H1 (cell line): ENCODE results near the gene RWDD1. TPM values are rescaled to one million over a fixed set of nuclear protein-coding genes. Genes with fewer than 3 reads are reported as not detected.

Experiments used
- CTCF ChIA-PET: fragments of 300-600 bp; sonication (Branson Sonifier 250); formaldehyde crosslinking; loops from one replicate; lab custom pipeline; 2021; ENCODE audit not compliant: partially characterized antibody; lab: Charles Lee
- POLR2A ChIA-PET: fragments of 300-600 bp; sonication (Branson Sonifier 250); formaldehyde crosslinking; loops from one replicate; lab custom pipeline; 2021; ENCODE audit warnings: inconsistent platforms; ENCODE audit not compliant: partially characterized antibody; lab: Charles Lee
- DNase-seq, 2 experiments: peaks; one replicate each; pipeline versions ENCODE4 v3.0.0 to v3.0.0-alpha.2; 2010 to 2022; ENCODE audit warnings: low spot score in 2 of 2, low read depth in 1 of 2, mixed read lengths in 1 of 2
- FAIRE-seq: peaks from 2 replicates; lab custom pipeline; 2011; peaks lifted over from hg19 to GRCh38; lab: Jason Lieb, UNC
- H2AFZ ChIP-seq: 2 replicates; pipeline ENCODE4 v1.8.1; 2012; ENCODE audit warnings: low read length, inconsistent platforms
- H2AK5ac ChIP-seq: 2 replicates; pipeline ENCODE4 v1.6.1; 2013; ENCODE audit warnings: low read depth, low read length
- H2BK120ac ChIP-seq: replicated peaks from 2 replicates; pipeline ENCODE3; 2013; ENCODE audit warnings: low read depth, low read length, inconsistent platforms
- H2BK12ac ChIP-seq: 2 replicates; pipeline ENCODE4 v1.6.1; 2013; ENCODE audit warnings: low read depth, low read length
- H2BK15ac ChIP-seq: 2 replicates; pipeline ENCODE4 v1.6.1; 2013; ENCODE audit warnings: low read length
- H2BK20ac ChIP-seq: 2 replicates; pipeline ENCODE4 v1.6.1; 2013; ENCODE audit warnings: low read length
- H2BK5ac ChIP-seq: 2 replicates; pipeline ENCODE4 v1.6.1; 2013; ENCODE audit warnings: low read depth, low read length
- H3K14ac ChIP-seq: 2 replicates; pipeline ENCODE4 v1.6.1; 2013; ENCODE audit warnings: inconsistent platforms; ENCODE audit not compliant: insufficient read length
- H3K18ac ChIP-seq: 2 replicates; pipeline ENCODE4 v1.6.1; 2013; ENCODE audit warnings: low read length; ENCODE audit errors: extremely low read depth
- H3K23ac ChIP-seq: 2 replicates; pipeline ENCODE4 v1.6.1; 2013; ENCODE audit warnings: inconsistent platforms; ENCODE audit not compliant: insufficient read length
- H3K23me2 ChIP-seq: 2 replicates; pipeline ENCODE4 v1.6.1; 2013; ENCODE audit warnings: low read depth, low read length
- H3K27ac ChIP-seq: 2 replicates; pipeline ENCODE4 v1.6.1; 2011; ENCODE audit warnings: low read depth, low read length, inconsistent platforms
- H3K27me3 ChIP-seq, 4 experiments: replicated peaks in 1 of 4; 1 replicate in 1 of 4; 2 replicates in 3 of 4; pipeline versions ENCODE4 v1.6.1 to v1.8.1; 2011 to 2013; ENCODE audit warnings: low read length in 3 of 4, mild to moderate bottlenecking in 3 of 4, inconsistent platforms in 2 of 4, mixed read lengths in 2 of 4, moderate library complexity in 1 of 4; ENCODE audit not compliant: control insufficient read depth in 3 of 4, insufficient read depth in 3 of 4; ENCODE audit errors: extremely low read depth in 1 of 4
- H3K36me3 ChIP-seq, 4 experiments: 2 replicates each; pipeline versions ENCODE4 v1.6.1 to v1.8.1; 2011 to 2013; ENCODE audit warnings: mild to moderate bottlenecking in 4 of 4, low read length in 3 of 4, moderate library complexity in 2 of 4, control low read depth in 1 of 4, inconsistent platforms in 1 of 4; ENCODE audit not compliant: insufficient read depth in 4 of 4, control insufficient read depth in 2 of 4
- H3K4ac ChIP-seq: replicated peaks from 2 replicates; pipeline ENCODE3; 2013; ENCODE audit warnings: low read length, low read depth, mixed read lengths, inconsistent platforms; ENCODE audit not compliant: insufficient read length
- H3K4me1 ChIP-seq, 4 experiments: replicated peaks in 1 of 4; 1 replicate in 1 of 4; 2 replicates in 3 of 4; pipeline versions ENCODE4 v1.6.1 to v1.8.1; 2011 to 2013; ENCODE audit warnings: low read length in 3 of 4, inconsistent platforms in 2 of 4, mixed read lengths in 1 of 4; ENCODE audit not compliant: insufficient read depth in 4 of 4, control insufficient read depth in 3 of 4
- H3K4me2 ChIP-seq, 2 experiments: 2 replicates each; pipeline versions ENCODE4 v1.6.1 to v1.8.1; 2011 to 2013; ENCODE audit warnings: low read depth in 2 of 2, low read length in 2 of 2, control low read depth in 1 of 2, inconsistent platforms in 1 of 2, mild to moderate bottlenecking in 1 of 2; ENCODE audit not compliant: insufficient read depth in 1 of 2
- H3K4me3 ChIP-seq, 4 experiments: fragments of 200-600, 300-600 bp in 1 of 4; sonication (generic), shearing (Covaris generic), sonication (Bioruptor Twin) in 1 of 4; 2 replicates each; pipeline versions ENCODE4 v1.5.1 to v1.8.1; 2011 to 2016; ENCODE audit warnings: low read length in 4 of 4, low read depth in 3 of 4, control low read depth in 2 of 4, inconsistent platforms in 2 of 4, mild to moderate bottlenecking in 2 of 4, mixed read lengths in 1 of 4, moderate library complexity in 1 of 4; ENCODE audit not compliant: insufficient read depth in 2 of 4; ENCODE audit errors: extremely low read depth in 1 of 4
- H3K56ac ChIP-seq: replicated peaks from 2 replicates; pipeline ENCODE3; 2013; ENCODE audit warnings: low read depth, mild to moderate bottlenecking, mixed read lengths, low read length, inconsistent platforms; ENCODE audit not compliant: insufficient read length
- H3K79me1 ChIP-seq: 2 replicates; pipeline ENCODE4 v1.6.1; 2013; ENCODE audit warnings: low read depth, low read length, control low read depth
- H3K79me2 ChIP-seq, 2 experiments: 2 replicates each; pipeline versions ENCODE4 v1.6.1 to v1.8.1; 2012 to 2013; ENCODE audit warnings: low read length in 2 of 2, mild to moderate bottlenecking in 2 of 2, inconsistent platforms in 1 of 2; ENCODE audit not compliant: insufficient read depth in 2 of 2, control insufficient read depth in 1 of 2
- H3K9ac ChIP-seq, 4 experiments: replicated peaks in 1 of 4; 1 replicate in 1 of 4; 2 replicates in 3 of 4; pipeline versions ENCODE4 v1.6.1 to v1.8.1; 2011 to 2013; ENCODE audit warnings: low read depth in 3 of 4, low read length in 3 of 4, control low read depth in 2 of 4, mild to moderate bottlenecking in 2 of 4, moderate library complexity in 2 of 4, inconsistent platforms in 1 of 4; ENCODE audit errors: extremely low read depth in 1 of 4
- H3K9me3 ChIP-seq, 2 experiments: 2 replicates each; pipeline versions ENCODE4 v1.6.1 to v1.8.1; 2012 to 2013; ENCODE audit warnings: mild to moderate bottlenecking in 2 of 2, moderate library complexity in 2 of 2, control low read depth in 1 of 2, inconsistent platforms in 1 of 2, low read depth in 1 of 2, low read length in 1 of 2, mixed read lengths in 1 of 2; ENCODE audit not compliant: insufficient read depth in 2 of 2
- H4K20me1 ChIP-seq, 2 experiments: replicated peaks in 1 of 2; 2 replicates each; pipeline versions ENCODE3 to v1.8.1; 2011 to 2013; ENCODE audit warnings: inconsistent platforms in 2 of 2, low read length in 2 of 2, mild to moderate bottlenecking in 1 of 2; ENCODE audit not compliant: insufficient read depth in 2 of 2, control insufficient read depth in 1 of 2
- H4K5ac ChIP-seq: 2 replicates; pipeline ENCODE4 v1.6.1; 2013; ENCODE audit warnings: low read length, low read depth, mixed read lengths, inconsistent platforms; ENCODE audit not compliant: insufficient read length
- H4K8ac ChIP-seq: 2 replicates; pipeline ENCODE4 v1.8.0; 2013; ENCODE audit warnings: mild to moderate bottlenecking, moderate library complexity, low read length, inconsistent platforms; ENCODE audit not compliant: insufficient read depth; ENCODE audit errors: extremely low read depth
- H4K91ac ChIP-seq: replicated peaks from 2 replicates; pipeline ENCODE3; 2013; ENCODE audit warnings: low read length, mixed read lengths, inconsistent platforms; ENCODE audit not compliant: insufficient read length
- CBX8 ChIP-seq: fragments of 300-800, 300-1000 bp; sonication (generic); IDR thresholded peaks from 2 replicates; pipeline ENCODE4 v1.7.1; 2016; ENCODE audit warnings: low read depth, low read length, borderline replicate concordance
- KDM5A ChIP-seq: fragments of 200-600 bp; IDR thresholded peaks from 2 replicates; pipeline ENCODE4 v1.7.1; 2012; ENCODE audit warnings: mild to moderate bottlenecking, low read length, inconsistent platforms, mixed read lengths
- WGBS, 2 experiments: shearing (Covaris generic) in 1 of 2; methylation state at CpG; one replicate each; pipeline versions ENCODE4 v1.1.6 to v1.1.7; 2013 to 2015; ENCODE audit warnings: low lambda C conversion rate in 2 of 2, mixed read lengths in 2 of 2, inconsistent platforms in 1 of 2, low coverage in 1 of 2, missing lambda C conversion rate in 1 of 2; ENCODE audit not compliant: insufficient replicate concordance in 2 of 2, insufficient coverage in 1 of 2, insufficient read length in 1 of 2; ENCODE audit errors: extremely low coverage in 1 of 2, missing lambda C conversion rate in 1 of 2; 5-methylcytosine and 5-hydroxymethylcytosine counted together
- polyA plus RNA-seq, 7 experiments: library from polyadenylated mRNA; depleted of rRNA in 3 of 7; stranded (reverse) in 5 of 7; unstranded in 2 of 7; fragments of >200 nt in 5 of 7; fragments of 200-250 nt in 2 of 7; gene quantifications; 1 replicate in 5 of 7; 2 replicates in 1 of 7; 4 replicates in 1 of 7; pipeline versions ENCODE4 v1.2.1 to v1.2.3, GENCODE V29; 2011 to 2013; ENCODE audit warnings: missing spikeins in 2 of 7, mixed read lengths in 2 of 7
- total RNA-seq: library from RNA; stranded (reverse); fragmentation: NEBNext Ultra II Directional; extraction: Animal tissue kit (Norgen Biotek cat#: 25700); gene quantifications from 2 replicates; pipeline ENCODE4 v1.2.1, GENCODE V29; 2021
- TF ChIP-seq, protein P1 (sequence below): IDR thresholded peaks from 2 replicates; pipeline ENCODE4 v1.6.1; 2011; ENCODE audit warnings: low read length, improper control_type of control experiment

RWDD1 gene
- total and polyA plus RNA-seq, 2 of the 8 experiments (the other 6 are each of a cell fraction or from before 2014, with no cell fraction given), result 19.5 to 35.2 TPM

DNA sequence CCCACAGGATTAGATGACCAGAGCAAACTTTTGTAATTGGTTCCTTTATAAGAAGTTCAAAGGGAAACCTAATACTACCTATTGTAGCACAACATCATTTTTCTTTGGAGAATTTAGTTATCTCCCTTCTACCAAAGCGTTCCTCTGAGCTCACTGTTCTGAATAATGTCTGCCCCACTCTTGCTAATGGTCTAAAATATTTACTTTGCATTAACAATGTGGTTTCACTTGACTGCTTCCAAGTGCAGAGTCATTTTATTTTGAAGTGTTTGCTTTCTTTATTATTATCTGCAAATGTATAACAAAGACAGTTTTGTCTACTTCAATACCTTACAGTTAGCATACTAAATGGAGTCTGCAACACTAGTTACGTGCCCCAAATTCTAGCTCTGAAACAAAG is 40.9 kb upstream of the RWDD1 start:
- no peak overlapping the region for H3K4ac ChIP-seq
- no peak overlapping the region for H4K5ac ChIP-seq
- no peak overlapping the region for H3K56ac ChIP-seq
- no peak overlapping the region for H4K8ac ChIP-seq
- DNase-seq (no peak), FAIRE-seq (no peak)
- H3K36me3 ChIP-seq, result no peaks in the 10 kb centered on the region
- ChIA-PET POLR2A (interaction anchor here (0.8 kb wide), 1 partner anchor 86 kb away, joined by 3 read pairs; the partner anchor contains the start of gene RSPH4A), CTCF (interaction anchor here (0.6 to 1.5 kb wide), 5 partner anchors 30 to 261 kb away, joined by 3 to 11 read pairs (median 3); no protein-coding TSS in a partner anchor)
- no peak overlapping the region for H3K18ac ChIP-seq
- 59% methylated on average over 2 of the region's 2 CpGs; no CpG with 5 or more reads in 1 of the 2 experiments for WGBS, 2 experiments
- H3K27me3 ChIP-seq, result no peaks in the 10 kb centered on the region
- H2BK120ac ChIP-seq, result no peak overlapping the region
- H2BK20ac ChIP-seq, result no peak overlapping the region
- no peak overlapping the region for H4K91ac ChIP-seq
- no peaks in the 10 kb centered on the region for H3K79me1 ChIP-seq
- no peak overlapping the region for H3K14ac ChIP-seq
- no peaks in the 10 kb centered on the region for H3K79me2 ChIP-seq
- H2BK15ac ChIP-seq, result no peak overlapping the region
- no peak overlapping the region for H3K27ac ChIP-seq
- H3K23ac ChIP-seq, result no peak overlapping the region
- no peaks in the 10 kb centered on the region for H3K23me2 ChIP-seq
- H2AK5ac ChIP-seq, result no peak overlapping the region
- no peak overlapping the region for H2BK12ac ChIP-seq
- H2AFZ ChIP-seq, result no peak overlapping the region
- H3K4me3 ChIP-seq, result no peak overlapping the region
- no peak overlapping the region for H3K4me2 ChIP-seq
- no peak overlapping the region for H2BK5ac ChIP-seq
- no peaks in the 10 kb centered on the region for H4K20me1 ChIP-seq
- H3K9ac ChIP-seq, result no peak overlapping the region
- no peaks in the 10 kb centered on the region for H3K9me3 ChIP-seq
- H3K4me1 ChIP-seq, result peaks cover 0 to 12% (median 9%) of the 10 kb centered on the region in 4 experiments; a peak in 5 of 7 replicates
- TF ChIP-seq, protein P1, sequence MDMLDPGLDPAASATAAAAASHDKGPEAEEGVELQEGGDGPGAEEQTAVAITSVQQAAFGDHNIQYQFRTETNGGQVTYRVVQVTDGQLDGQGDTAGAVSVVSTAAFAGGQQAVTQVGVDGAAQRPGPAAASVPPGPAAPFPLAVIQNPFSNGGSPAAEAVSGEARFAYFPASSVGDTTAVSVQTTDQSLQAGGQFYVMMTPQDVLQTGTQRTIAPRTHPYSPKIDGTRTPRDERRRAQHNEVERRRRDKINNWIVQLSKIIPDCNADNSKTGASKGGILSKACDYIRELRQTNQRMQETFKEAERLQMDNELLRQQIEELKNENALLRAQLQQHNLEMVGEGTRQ, result no peak
- TF ChIP-seq KDM5A (no peak), CBX8 (no peak)
